ENCODE measurements around the gene TIMM8A.
A peak's percentile ranks its signal among the peaks of the same experiment; 100 is the strongest.

Gene TIMM8A

GRCh38 chrX:101348452-101349192 lies at the start of gene TIMM8A:
Gene TIMM8A (minus strand): TSS chrX:101348742. CDS start chrX:101348664, 78 bp downstream.
- peak; percentile 67 for DNase-seq

GRCh38 chrX:101397779-101398178 lies 49.2 kb upstream of the TIMM8A start:
- no peak for DNase-seq

GRCh38 chrX:101395789-101396188 lies 47.2 kb upstream of the TIMM8A start:
- DNase-seq: no peak

- DNase-seq: no peak
These were observed 45.8 kb upstream of the TIMM8A start for GRCh38 chrX:101394372-101394771.

- DNase-seq: no peak
These were observed 45.2 kb upstream of the TIMM8A start for GRCh38 chrX:101393530-101394305.

GRCh38 chrX:101391831-101392230 lies 43.3 kb upstream of the TIMM8A start:
- DNase-seq: no peak

- DNase-seq: peak; percentile 83
These were observed 42.4 kb upstream of the TIMM8A start, which contains the start of gene RPL36A for GRCh38 chrX:101390664-101391525. Gene RPL36A (plus strand): TSS chrX:101391011. CDS start chrX:101391044, 33 bp downstream.

GRCh38 chrX:101388604-101389003 lies 40.1 kb upstream of the TIMM8A start:
- DNase-seq: no peak

- no peak for DNase-seq
These were observed 38.0 kb upstream of the TIMM8A start for GRCh38 chrX:101386542-101386885.

- no peak for DNase-seq
These were observed 37.4 kb upstream of the TIMM8A start, which contains the start of gene BTK for GRCh38 chrX:101385795-101386541. Gene BTK (minus strand): TSS chrX:101386191. CDS start chrX:101375284, 10,907 bp downstream.

- no peak for DNase-seq
These were observed 36.6 kb upstream of the TIMM8A start for GRCh38 chrX:101385026-101385684.

GRCh38 chrX:101383679-101384205 lies 35.2 kb upstream of the TIMM8A start:
- DNase-seq: no peak

GRCh38 chrX:101377547-101377946 lies 29.0 kb upstream of the TIMM8A start:
- DNase-seq: no peak

GRCh38 chrX:101370888-101371504 lies 22.5 kb upstream of the TIMM8A start:
- DNase-seq: no peak

- DNase-seq: no peak
These were observed 21.1 kb upstream of the TIMM8A start for GRCh38 chrX:101369687-101370086.

- no peak for DNase-seq
These were observed 20.3 kb upstream of the TIMM8A start for GRCh38 chrX:101368800-101369199.

- DNase-seq: no peak
These were observed 16.8 kb upstream of the TIMM8A start for GRCh38 chrX:101365301-101365795.

- DNase-seq: no peak
These were observed 14.2 kb upstream of the TIMM8A start for GRCh38 chrX:101362757-101363156.

GRCh38 chrX:101362116-101362515 lies 13.6 kb upstream of the TIMM8A start:
- DNase-seq: no peak

GRCh38 chrX:101360390-101360789 lies 11.8 kb upstream of the TIMM8A start:
- no peak for DNase-seq

- DNase-seq: no peak
These were observed 11.4 kb upstream of the TIMM8A start for GRCh38 chrX:101359966-101360365.
